IMR-90 (cell line): ENCODE data around the gene HSPE1. TPM values are rescaled to one million over a fixed set of nuclear protein-coding genes. Genes with fewer than 3 reads are reported as not detected.

Source experiments
- ATAC-seq: fragments of 200-7000 bp; cut with Tn5 transposase; 2 replicates; pipeline ENCODE4 v1.9.1; 2020; ENCODE audit warnings: low read depth, mild to moderate bottlenecking, moderate library complexity
- BruUV-seq: library from RNA; stranded (reverse); fragments of 400-500 nt; replicated peaks from 2 replicates; lab custom pipeline; 2021; lab: Mats Ljungman, UMichigan
- CTCF ChIA-PET: fragments of 300-600 bp; formaldehyde crosslinking; extraction: SDS; loops from one replicate; lab custom pipeline; 2021; ENCODE audit warnings: antibody characterized with exemption; lab: Yijun Ruan, JAX
- POLR2A ChIA-PET: fragments of 300-600 bp; sonication (Branson Sonifier 250); formaldehyde crosslinking; loops from one replicate; lab custom pipeline; 2022; ENCODE audit warnings: antibody characterized with exemption; ENCODE audit not compliant: unreplicated experiment; lab: Charles Lee
- DNase-seq: peaks from one replicate; pipeline ENCODE4 v3.0.0; 2013
- H2AFZ ChIP-seq: replicated peaks from 2 replicates; pipeline ENCODE3; 2013; ENCODE audit warnings: low read length, mild to moderate bottlenecking; ENCODE audit not compliant: poor library complexity
- H2AK5ac ChIP-seq: 2 replicates; pipeline ENCODE4 v1.6.1; 2013; ENCODE audit warnings: low read depth, low read length, inconsistent platforms
- H2AK9ac ChIP-seq: replicated peaks from 2 replicates; pipeline ENCODE3; 2013; ENCODE audit warnings: mild to moderate bottlenecking, low read depth, low read length, moderate library complexity; ENCODE audit not compliant: poor library complexity
- H2BK120ac ChIP-seq: 2 replicates; pipeline ENCODE4 v1.6.1; 2013; ENCODE audit warnings: low read depth, low read length, inconsistent platforms
- H2BK15ac ChIP-seq: 3 replicates; pipeline ENCODE4 v1.6.1; 2013; ENCODE audit warnings: low read depth, low read length, inconsistent platforms
- H2BK20ac ChIP-seq: 2 replicates; pipeline ENCODE4 v1.6.1; 2013; ENCODE audit warnings: low read depth, mild to moderate bottlenecking, inconsistent platforms, low read length, moderate library complexity
- H2BK5ac ChIP-seq: 2 replicates; pipeline ENCODE4 v1.6.1; 2013; ENCODE audit warnings: mild to moderate bottlenecking, low read depth, low read length, inconsistent platforms; ENCODE audit not compliant: poor library complexity, severe bottlenecking
- H3K14ac ChIP-seq: replicated peaks from 2 replicates; pipeline ENCODE4 v1.6.1; 2013; ENCODE audit warnings: low read depth, low read length, inconsistent platforms
- H3K18ac ChIP-seq: 2 replicates; pipeline ENCODE4 v1.6.1; 2013; ENCODE audit warnings: low read depth, low read length, control low read depth
- H3K23ac ChIP-seq: 2 replicates; pipeline ENCODE4 v1.6.1; 2013; ENCODE audit warnings: low read depth, low read length, inconsistent platforms
- H3K27ac ChIP-seq: 2 replicates; pipeline ENCODE4 v1.5.1; 2013; ENCODE audit warnings: mild to moderate bottlenecking, control low read depth, low read length; ENCODE audit not compliant: insufficient read depth
- H3K27me3 ChIP-seq: 2 replicates; pipeline ENCODE4 v1.6.1; 2013; ENCODE audit warnings: low read length; ENCODE audit not compliant: control insufficient read depth, insufficient read depth
- H3K36me3 ChIP-seq: 2 replicates; pipeline ENCODE4 v1.6.1; 2013; ENCODE audit warnings: low read length, mixed read lengths; ENCODE audit not compliant: control insufficient read depth, insufficient read depth
- H3K4ac ChIP-seq: 2 replicates; pipeline ENCODE4 v1.6.1; 2013; ENCODE audit warnings: low read depth, low read length, inconsistent platforms
- H3K4me1 ChIP-seq: 2 replicates; pipeline ENCODE4 v1.6.1; 2013; ENCODE audit warnings: low read length, mixed read lengths; ENCODE audit not compliant: control insufficient read depth, insufficient read depth
- H3K4me2 ChIP-seq: 2 replicates; pipeline ENCODE4 v1.6.1; 2013; ENCODE audit warnings: low read depth, mild to moderate bottlenecking, control low read depth, low read length, moderate library complexity
- H3K4me3 ChIP-seq: 2 replicates; pipeline ENCODE4 v1.5.1; 2013; ENCODE audit warnings: low read depth, mild to moderate bottlenecking, control low read depth, low read length, moderate library complexity; ENCODE audit not compliant: insufficient read depth
- H3K56ac ChIP-seq: 2 replicates; pipeline ENCODE4 v1.6.1; 2013; ENCODE audit warnings: low read length, inconsistent platforms; ENCODE audit not compliant: insufficient read depth; ENCODE audit errors: extremely low read depth
- H3K79me1 ChIP-seq, 2 experiments: 2 replicates each; pipeline ENCODE4 v1.6.1; 2013; ENCODE audit warnings: low read length in 2 of 2, inconsistent platforms in 1 of 2, low read depth in 1 of 2
- H3K9ac ChIP-seq: 2 replicates; pipeline ENCODE4 v1.6.1; 2013; ENCODE audit warnings: low read depth, low read length, control low read depth
- H3K9me1 ChIP-seq: 2 replicates; pipeline ENCODE4 v1.6.1; 2013; ENCODE audit warnings: low read length, inconsistent platforms; ENCODE audit not compliant: insufficient read depth
- H3K9me3 ChIP-seq: 2 replicates; pipeline ENCODE4 v1.6.1; 2013; ENCODE audit warnings: low read length; ENCODE audit not compliant: control insufficient read depth, insufficient read depth
- H4K20me1 ChIP-seq: 2 replicates; pipeline ENCODE4 v1.6.1; 2013; ENCODE audit warnings: low read length, inconsistent platforms; ENCODE audit not compliant: insufficient read depth
- H4K5ac ChIP-seq: 2 replicates; pipeline ENCODE4 v1.6.1; 2013; ENCODE audit warnings: mild to moderate bottlenecking, low read depth, low read length, control low read depth
- H4K8ac ChIP-seq, 2 experiments: 2 replicates each; pipeline ENCODE4 v1.6.1; 2013; ENCODE audit warnings: low read depth in 2 of 2, low read length in 2 of 2, control low read depth in 1 of 2, inconsistent platforms in 1 of 2
- H4K91ac ChIP-seq: 2 replicates; pipeline ENCODE4 v1.6.1; 2013; ENCODE audit warnings: low read depth, low read length, inconsistent platforms; ENCODE audit not compliant: insufficient read depth
- BHLHE40 ChIP-seq: fragments of 150-350 bp; IDR thresholded peaks from 2 replicates; pipeline ENCODE4 v1.6.1; 2016; ENCODE audit warnings: mild to moderate bottlenecking, low read depth, low read length
- CEBPB ChIP-seq: IDR thresholded peaks from 2 replicates; pipeline ENCODE4 v1.6.1; 2012; ENCODE audit warnings: low read depth, low read length, improper control_type of control experiment
- CHD1 ChIP-seq: IDR thresholded peaks from 2 replicates; pipeline ENCODE4 v1.6.1; 2012; ENCODE audit warnings: low read depth, low read length, improper control_type of control experiment
- CTCF ChIP-seq: conservative IDR thresholded peaks from 2 replicates; pipeline ENCODE4 v1.5.1; 2012; ENCODE audit warnings: mild to moderate bottlenecking, low read depth, low read length, improper control_type of control experiment
- FOS ChIP-seq: fragments of 150-350 bp; IDR thresholded peaks from 2 replicates; pipeline ENCODE4 v1.6.1; 2016; ENCODE audit warnings: low read depth, low read length
- MAFK ChIP-seq: IDR thresholded peaks from 2 replicates; pipeline ENCODE4 v1.6.1; 2012; ENCODE audit warnings: low read depth, low read length, improper control_type of control experiment
- MXI1 ChIP-seq: IDR thresholded peaks from 2 replicates; pipeline ENCODE4 v1.6.1; 2012; ENCODE audit warnings: low read depth, mild to moderate bottlenecking, low read length, moderate library complexity, borderline replicate concordance
- NFE2L2 ChIP-seq: fragments of 150-350 bp; IDR thresholded peaks from 2 replicates; pipeline ENCODE4 v1.6.1; 2016; ENCODE audit warnings: low read depth, mild to moderate bottlenecking, low read length
- POLR2A ChIP-seq: IDR thresholded peaks from 2 replicates; pipeline ENCODE4 v1.6.1; 2012; ENCODE audit warnings: mild to moderate bottlenecking, low read depth, low read length
- RAD21 ChIP-seq: IDR thresholded peaks from 2 replicates; pipeline ENCODE4 v1.6.1; 2012; ENCODE audit warnings: low read length, improper control_type of control experiment
- RCOR1 ChIP-seq: IDR thresholded peaks from 2 replicates; pipeline ENCODE4 v1.6.1; 2012; ENCODE audit warnings: mild to moderate bottlenecking, low read length, improper control_type of control experiment; ENCODE audit not compliant: insufficient replicate concordance
- RFX5 ChIP-seq: IDR thresholded peaks from 2 replicates; pipeline ENCODE4 v1.8.0; 2012; ENCODE audit warnings: low read depth, mild to moderate bottlenecking, low read length, moderate library complexity
- SMC3 ChIP-seq: fragments of 150-350 bp; IDR thresholded peaks from 2 replicates; pipeline ENCODE4 v1.6.1; 2016; ENCODE audit warnings: low read depth, mild to moderate bottlenecking, antibody characterized with exemption, low read length, moderate library complexity
- USF2 ChIP-seq: fragments of 150-350 bp; IDR thresholded peaks from 2 replicates; pipeline ENCODE4 v1.6.1; 2017; ENCODE audit warnings: mild to moderate bottlenecking, antibody characterized with exemption, low read length, low read depth
- WGBS, 2 experiments: methylation state at CpG; one replicate each; pipeline versions ENCODE4 v1.1.5 to v1.1.7; 2013; ENCODE audit warnings: missing lambda C conversion rate in 2 of 2; ENCODE audit not compliant: insufficient read length in 1 of 2; ENCODE audit errors: extremely low coverage in 2 of 2; 5-methylcytosine and 5-hydroxymethylcytosine counted together
- dilution Hi-C: fragments of 300-500 bp; cut with HindIII; formaldehyde crosslinking; loops from one replicate; pipeline ENCODE4 v1.14.3; 2018; ENCODE audit warnings: low sequenced_read_pairs; ENCODE audit not compliant: unreplicated experiment
- in situ Hi-C: fragments of 300-500 bp; cut with MboI; formaldehyde crosslinking; loops from 3 replicates; pipeline ENCODE4 v1.14.3; 2019; ENCODE audit warnings: low sequenced_read_pairs, inconsistent platforms, mixed read lengths
- intact Hi-C: fragments of 100-400 bp; cut with micrococcal nuclease; formaldehyde crosslinking; loops from 2 replicates; pipeline ENCODE4 v1.10.0; 2022
- polyA plus RNA-seq, 3 experiments: library from polyadenylated mRNA; depleted of rRNA; stranded (reverse); fragments of >200 nt; gene quantifications; 2 replicates each; pipeline ENCODE4 v1.2.3, GENCODE V29; 2012; ENCODE audit warnings: low replicate concordance in 1 of 3
- total RNA-seq: library from RNA; depleted of rRNA; stranded (reverse); fragments of >200 nt; gene quantifications from 2 replicates; pipeline ENCODE4 v1.2.3, GENCODE V29; 2012
- TF ChIP-seq, protein P1 (sequence below): fragments of 150-350 bp; IDR thresholded peaks from 2 replicates; pipeline ENCODE4 v1.6.1; 2016; ENCODE audit warnings: low read depth, mild to moderate bottlenecking, low read length, moderate library complexity, borderline replicate concordance

Gene HSPE1
- total and polyA plus RNA-seq, 2 of the 4 experiments (the other 2 are of a cell fraction) = 13.3 to 93.6 TPM

DNA sequence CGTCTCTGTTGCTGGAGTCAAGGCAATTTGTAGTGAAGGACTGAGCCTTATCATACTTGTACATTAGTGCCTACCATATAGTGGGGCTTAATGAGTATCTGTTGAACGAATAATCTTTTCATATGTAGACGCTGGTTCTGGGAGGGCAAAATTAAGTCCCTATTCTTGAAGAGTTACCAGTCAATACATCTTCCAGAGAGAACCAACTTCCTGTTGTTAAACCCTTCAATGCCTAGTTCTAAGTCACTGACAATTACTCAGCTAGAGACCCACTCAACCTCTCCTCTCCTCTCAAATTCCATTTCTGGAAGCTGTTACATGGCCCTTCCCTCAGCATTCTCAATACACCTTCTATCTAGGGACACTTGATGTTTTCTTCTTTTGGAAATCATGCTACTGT lies 14.6 kb downstream of the HSPE1 start:
- no peaks in the 10 kb centered on the region; the same call in 1 of the 2 replicates for H4K20me1 ChIP-seq
- H3K4me1 ChIP-seq = peaks cover 4% of the 10 kb centered on the region; the same call in 1 of the 2 replicates
- H2AK9ac ChIP-seq = no peak overlapping the region
- BruUV-seq = no TSS peak
- H4K8ac ChIP-seq = peak overlapping the region; percentile 40 to 87; a peak in 3 of 4 replicates
- peak overlapping the region; percentile 58; the same call in 1 of the 2 replicates for H3K56ac ChIP-seq
- H3K4ac ChIP-seq = peak overlapping the region; percentile 90; the same call in 1 of the 2 replicates
- H3K4me2 ChIP-seq = peak overlapping the region; percentile 83; the same call in 1 of the 2 replicates
- peak overlapping the region; percentile 80; the same call in 1 of the 2 replicates for H3K4me3 ChIP-seq
- 0 out of 4 replicates have a peak, but pooled peaks cover 0 to 8% of the 10 kb centered on the region in 2 experiments for H3K79me1 ChIP-seq
- 0 out of 3 replicates have a peak overlapping the region, but pooled peaks have one; percentile 2 for H2BK15ac ChIP-seq
- peak overlapping the region; percentile 89; the same call in 1 of the 2 replicates for H3K14ac ChIP-seq
- 0 out of 2 replicates have a peak, but pooled peaks cover 3% of the 10 kb centered on the region for H3K9me1 ChIP-seq
- H2BK5ac ChIP-seq = peak overlapping the region; percentile 83
- no peak overlapping the region for H2AK5ac ChIP-seq
- intact Hi-C loops (loop anchor here (5.0 kb wide), 2 partner anchors 158 to 193 kb away; partner anchors contain the start of gene MARS2), dilution Hi-C loops (no loop called here), in situ Hi-C loops (loop anchor here (10.0 kb wide), 1 partner anchor 190 kb away; the partner anchor contains the start of gene MARS2)
- H3K36me3 ChIP-seq = no peaks in the 10 kb centered on the region
- WGBS, 2 experiments = no CpG with 5 or more reads among the region's 3 CpGs
- H4K91ac ChIP-seq = no peak overlapping the region; the same call in 1 of the 2 replicates
- peak overlapping the region; percentile 68 for H2AFZ ChIP-seq
- ChIA-PET CTCF (no interaction called here), POLR2A (no interaction called here)
- no peaks in the 10 kb centered on the region for H3K9me3 ChIP-seq
- peak overlapping the region; percentile 33; the same call in 1 of the 2 replicates for H4K5ac ChIP-seq
- peak overlapping the region; percentile 80; the same call in 1 of the 2 replicates for H3K9ac ChIP-seq
- no peak for ATAC-seq
- H3K23ac ChIP-seq = peak overlapping the region; percentile 79; the same call in 1 of the 2 replicates
- no peaks in the 10 kb centered on the region for H3K27me3 ChIP-seq
- no peak overlapping the region for H3K27ac ChIP-seq
- no peak overlapping the region; the same call in 1 of the 2 replicates for H2BK120ac ChIP-seq
- H3K18ac ChIP-seq = peak overlapping the region; percentile 28; the same call in 1 of the 2 replicates
- DNase-seq = no peak
- no peak overlapping the region for H2BK20ac ChIP-seq
- TF ChIP-seq CHD1 = no peak
- TF ChIP-seq BHLHE40 = no peak
- TF ChIP-seq, protein P1, sequence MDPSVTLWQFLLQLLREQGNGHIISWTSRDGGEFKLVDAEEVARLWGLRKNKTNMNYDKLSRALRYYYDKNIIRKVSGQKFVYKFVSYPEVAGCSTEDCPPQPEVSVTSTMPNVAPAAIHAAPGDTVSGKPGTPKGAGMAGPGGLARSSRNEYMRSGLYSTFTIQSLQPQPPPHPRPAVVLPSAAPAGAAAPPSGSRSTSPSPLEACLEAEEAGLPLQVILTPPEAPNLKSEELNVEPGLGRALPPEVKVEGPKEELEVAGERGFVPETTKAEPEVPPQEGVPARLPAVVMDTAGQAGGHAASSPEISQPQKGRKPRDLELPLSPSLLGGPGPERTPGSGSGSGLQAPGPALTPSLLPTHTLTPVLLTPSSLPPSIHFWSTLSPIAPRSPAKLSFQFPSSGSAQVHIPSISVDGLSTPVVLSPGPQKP = no peak
- no peak for TF ChIP-seq SMC3
- TF ChIP-seq MXI1 = no peak
- TF ChIP-seq RCOR1 = no peak
- TF ChIP-seq MAFK = no peak
- TF ChIP-seq POLR2A = no peak
- no peak for TF ChIP-seq RAD21
- no peak for TF ChIP-seq CEBPB
- TF ChIP-seq NFE2L2 = no peak
- no peak for TF ChIP-seq CTCF
- TF ChIP-seq RFX5 = no peak
- no peak for TF ChIP-seq FOS
- TF ChIP-seq USF2 = no peak
